Activated naive CD8-positive, alpha-beta T cell treated with anti-CD3 and anti-CD28 coated beads, Interleukin-2, amount 50 U/mL, for 24 hours (primary cell): ENCODE results near the gene CSTF3.

ENCODE experiments used
- ATAC-seq: fragments of 150-1000 bp; cut with Tn5 transposase; one replicate; pipeline ENCODE4 v1.10.0; 2021
- DNase-seq: peaks from one replicate; pipeline ENCODE4 v3.0.0; 2021
- H3K27ac Mint-ChIP-seq: one replicate; pipeline ENCODE4 v1.8.0; 2021; ENCODE audit warnings: mild to moderate bottlenecking, mixed read lengths
- H3K27me3 Mint-ChIP-seq: one replicate; pipeline ENCODE4 v1.8.0; 2021; ENCODE audit warnings: mixed read lengths
- H3K36me3 Mint-ChIP-seq: one replicate; pipeline ENCODE4 v1.8.0; 2021; ENCODE audit warnings: low read depth, mixed read lengths
- H3K4me1 Mint-ChIP-seq: one replicate; pipeline ENCODE4 v1.8.0; 2021; ENCODE audit warnings: mixed read lengths
- H3K4me3 Mint-ChIP-seq: one replicate; pipeline ENCODE4 v1.8.0; 2021; ENCODE audit warnings: mild to moderate bottlenecking, moderate library complexity, mixed read lengths
- H3K9me3 Mint-ChIP-seq: one replicate; pipeline ENCODE4 v1.8.0; 2021; ENCODE audit warnings: mixed read lengths

Gene CSTF3

DNA sequence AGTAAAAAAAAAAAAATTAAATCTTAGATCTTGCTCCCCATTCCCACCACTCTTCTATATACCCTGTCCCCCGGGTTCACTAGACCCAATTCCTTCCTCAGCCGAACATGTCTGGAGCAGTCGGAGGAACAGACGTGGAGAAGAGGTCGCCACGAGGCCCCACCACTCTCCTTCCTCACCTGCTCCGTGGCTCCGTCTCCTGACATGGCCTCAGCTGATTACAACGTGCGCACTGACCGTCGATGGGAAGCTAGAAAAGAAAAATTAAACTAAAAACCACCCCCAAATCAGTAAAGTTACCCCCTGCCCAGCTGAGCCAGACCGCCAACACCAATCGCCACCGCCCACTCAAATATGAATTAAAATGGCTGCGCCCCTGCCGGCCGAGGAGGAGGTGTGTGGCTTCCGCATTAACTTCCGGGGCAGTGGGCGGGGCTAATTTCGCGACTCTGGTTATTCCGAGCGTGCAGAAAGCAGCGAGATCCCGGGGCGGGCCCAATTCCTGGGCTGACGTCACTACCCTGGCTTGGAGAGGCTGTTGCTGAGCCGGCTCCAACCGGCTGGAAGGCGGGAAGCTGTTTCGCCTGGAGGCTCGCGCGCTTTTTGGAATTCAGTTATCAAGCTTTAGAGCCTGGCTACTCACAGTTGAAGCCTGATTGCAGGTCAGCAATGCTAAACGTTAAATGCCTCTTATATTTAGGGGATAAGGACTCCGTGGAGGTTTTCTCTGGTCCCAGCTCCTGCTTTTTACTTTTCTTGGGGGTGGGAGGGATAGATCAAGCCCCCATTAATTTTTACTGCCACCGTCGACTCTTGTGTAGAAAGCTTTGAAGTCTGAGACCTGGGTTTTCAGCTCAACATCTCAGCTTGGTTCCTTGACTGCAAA lies at the start of gene CSTF3:
CSTF3 (minus strand) TSS at position 361 of the 886 bp plus-strand sequence; CDS start at position 206, 155 bp downstream.
- H3K9me3 Mint-ChIP-seq, result no peaks in the 10 kb centered on the region
- no peaks in the 10 kb centered on the region for H3K27me3 Mint-ChIP-seq
- ATAC-seq, result peak; percentile 96
- H3K36me3 Mint-ChIP-seq, result peaks cover 31% of the 10 kb centered on the region
- peak; percentile 99 for DNase-seq
- peak within 1 kb of the TSS; percentile 99 for H3K27ac Mint-ChIP-seq
- peak within 1 kb of the TSS; percentile 99 for H3K4me3 Mint-ChIP-seq
- peaks cover 43% of the 10 kb centered on the region for H3K4me1 Mint-ChIP-seq

DNA sequence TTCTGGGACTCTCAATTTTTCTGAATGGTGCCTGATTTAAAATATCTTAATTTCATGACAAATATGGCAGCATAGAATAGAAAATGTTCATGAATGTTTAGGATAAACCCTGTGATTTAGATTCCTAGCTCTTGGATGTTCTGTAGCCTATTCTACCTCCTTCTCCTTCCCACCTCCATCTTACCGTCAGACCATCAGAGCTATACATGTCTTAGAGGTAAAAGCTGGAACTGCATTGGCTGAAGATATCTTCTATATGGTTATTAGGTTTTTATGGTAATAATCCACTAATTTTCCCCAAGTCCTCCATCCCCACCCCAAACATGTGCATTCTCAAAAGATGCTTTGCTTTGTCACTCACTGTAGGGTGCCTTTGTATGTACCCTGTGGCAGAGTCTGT lies 46.9 kb upstream of the CSTF3 start:
- H3K27ac Mint-ChIP-seq, result no peak overlapping the region
- no peak for ATAC-seq
- no peak for DNase-seq
- no peak overlapping the region for H3K4me3 Mint-ChIP-seq
- H3K36me3 Mint-ChIP-seq, result no peaks in the 10 kb centered on the region
- no peaks in the 10 kb centered on the region for H3K27me3 Mint-ChIP-seq
- no peaks in the 10 kb centered on the region for H3K9me3 Mint-ChIP-seq
- no peaks in the 10 kb centered on the region for H3K4me1 Mint-ChIP-seq

DNA sequence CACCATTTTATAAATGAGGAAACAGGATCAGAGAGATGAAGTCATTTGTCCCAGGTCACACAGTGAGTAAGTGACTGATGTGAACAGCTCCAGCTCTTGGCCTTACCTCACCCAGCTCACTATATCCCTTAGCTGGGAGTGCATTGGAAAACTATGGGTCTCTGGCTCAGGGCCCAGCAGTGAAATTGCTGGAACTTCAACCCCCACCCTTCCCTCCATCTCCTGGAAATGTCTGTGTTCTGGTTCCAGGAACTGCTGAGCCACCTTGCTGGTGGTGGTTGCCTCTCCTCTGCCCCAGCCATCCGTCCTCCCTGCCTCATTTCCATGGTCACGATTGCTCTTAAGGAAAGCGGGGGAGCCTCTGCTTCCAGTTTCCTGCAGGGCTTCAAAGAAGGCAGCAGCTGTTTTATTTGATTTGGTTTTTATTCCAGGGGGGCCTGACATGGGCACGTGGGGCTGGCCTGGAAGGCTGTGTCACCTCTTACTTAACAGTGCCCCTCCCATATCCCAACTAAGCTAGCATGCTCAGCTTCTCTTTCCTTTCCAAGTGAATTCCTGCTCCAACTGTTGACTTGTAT lies 46.2 kb upstream of the CSTF3 start:
- no peak for DNase-seq
- no peak for ATAC-seq
- no peak overlapping the region for H3K27ac Mint-ChIP-seq
- no peaks in the 10 kb centered on the region for H3K36me3 Mint-ChIP-seq
- H3K27me3 Mint-ChIP-seq, result no peaks in the 10 kb centered on the region
- no peak overlapping the region for H3K4me3 Mint-ChIP-seq
- H3K4me1 Mint-ChIP-seq, result no peaks in the 10 kb centered on the region
- H3K9me3 Mint-ChIP-seq, result no peaks in the 10 kb centered on the region

DNA sequence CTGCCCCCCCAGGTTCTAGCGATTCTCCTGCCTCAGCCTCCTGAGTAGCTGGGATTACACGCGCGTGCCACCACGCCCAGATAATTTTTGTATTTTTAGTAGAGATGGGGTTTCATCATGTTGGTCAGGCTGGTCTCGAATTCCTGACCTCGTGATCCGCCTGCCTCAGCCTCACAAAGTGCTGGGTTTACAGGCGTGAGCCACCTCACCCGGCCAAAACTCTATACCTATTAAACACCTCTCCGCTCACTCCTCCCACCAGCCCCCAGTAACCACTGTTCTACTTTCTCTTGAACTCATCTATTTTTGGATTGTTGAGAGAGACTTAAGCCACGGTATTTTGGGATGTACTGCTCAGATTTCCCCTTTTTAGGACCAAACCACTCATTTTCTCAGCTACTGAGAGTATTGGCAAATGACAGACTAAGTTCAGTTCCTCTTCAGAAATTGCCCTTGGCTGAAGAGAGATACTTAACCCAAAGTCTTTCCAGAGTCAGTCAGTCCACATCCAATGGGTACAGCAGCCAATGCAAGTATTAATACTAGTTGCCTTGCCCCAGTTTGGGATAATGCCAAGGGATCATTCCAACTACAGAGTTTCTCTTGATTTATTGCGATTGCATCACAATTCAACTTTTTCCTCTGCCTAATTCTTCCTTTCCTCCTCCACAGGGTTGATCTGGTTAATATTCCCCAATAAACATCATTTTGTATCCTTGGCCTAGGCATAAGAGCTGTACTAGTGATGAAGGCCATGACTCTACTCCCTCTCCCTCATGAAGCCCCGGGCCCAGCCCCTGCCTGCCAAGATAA lies 36.8 kb upstream of the CSTF3 start:
- Mint-ChIP-seq H3K9me3 (no peaks in the 10 kb centered on the region), H3K36me3 (no peaks in the 10 kb centered on the region), H3K4me1 (no peaks in the 10 kb centered on the region), H3K27ac (no peak overlapping the region), H3K27me3 (no peaks in the 10 kb centered on the region), H3K4me3 (no peak overlapping the region)
- no peak for DNase-seq
- ATAC-seq, result no peak

DNA sequence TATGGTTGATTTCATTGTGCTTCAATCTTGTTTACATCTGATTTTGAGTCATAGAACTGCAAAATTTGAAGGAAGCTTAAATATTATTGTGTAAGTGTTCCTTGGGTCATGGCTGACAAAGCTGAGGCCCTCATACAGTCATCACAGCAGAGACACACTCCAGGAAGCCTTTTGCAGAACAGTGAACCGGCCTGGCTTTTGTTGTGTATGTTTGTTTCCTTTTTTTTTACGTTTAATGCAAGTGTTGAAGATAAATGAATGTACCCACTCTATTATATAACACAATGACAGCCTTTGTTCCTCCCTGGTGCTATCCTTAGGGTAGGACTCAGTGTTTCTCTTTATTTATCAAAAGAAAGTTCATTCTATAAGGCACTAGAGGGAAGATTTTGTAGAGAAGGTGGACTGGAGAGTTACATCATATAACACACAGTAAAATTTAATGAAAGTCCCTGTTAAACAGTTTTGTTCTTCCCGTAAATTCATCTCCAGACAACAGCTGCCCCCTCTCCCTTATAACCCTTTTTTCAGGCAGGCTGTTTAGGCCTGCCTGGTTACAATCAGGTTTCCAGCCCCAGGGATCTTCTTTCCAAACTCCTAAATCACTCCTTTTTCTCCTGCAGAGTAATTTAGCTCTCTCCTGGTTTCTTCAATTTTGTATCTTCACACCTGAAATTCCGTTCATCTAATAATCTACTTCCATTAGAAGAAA lies 34.3 kb upstream of the CSTF3 start:
- DNase-seq, result no peak
- Mint-ChIP-seq H3K27ac (no peak overlapping the region), H3K36me3 (no peaks in the 10 kb centered on the region), H3K4me1 (no peaks in the 10 kb centered on the region), H3K27me3 (no peaks in the 10 kb centered on the region), H3K9me3 (no peaks in the 10 kb centered on the region), H3K4me3 (no peak overlapping the region)
- no peak for ATAC-seq

DNA sequence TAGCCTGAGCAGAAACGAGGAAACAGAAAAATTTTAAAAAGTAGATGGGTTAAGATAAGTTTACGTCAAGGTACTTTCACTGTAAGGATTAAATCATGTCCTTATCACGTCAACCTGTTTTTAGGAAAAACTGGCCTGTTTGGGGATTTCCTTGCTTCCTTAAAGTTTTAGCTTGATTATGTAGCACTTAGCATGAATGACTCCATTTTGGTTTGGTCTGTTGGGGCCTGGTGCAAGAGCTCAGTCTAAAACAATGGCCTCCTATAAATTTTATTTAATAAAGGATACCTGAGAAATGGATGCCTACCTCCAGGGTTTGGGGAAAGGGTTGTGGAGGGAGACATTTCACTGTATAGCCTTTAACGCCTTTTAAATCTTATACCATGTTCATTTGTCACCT lies 33.2 kb upstream of the CSTF3 start:
- Mint-ChIP-seq H3K27me3 (no peaks in the 10 kb centered on the region), H3K4me3 (no peak overlapping the region), H3K36me3 (no peaks in the 10 kb centered on the region), H3K4me1 (no peaks in the 10 kb centered on the region), H3K27ac (no peak overlapping the region), H3K9me3 (no peaks in the 10 kb centered on the region)
- DNase-seq (no peak), ATAC-seq (no peak)

DNA sequence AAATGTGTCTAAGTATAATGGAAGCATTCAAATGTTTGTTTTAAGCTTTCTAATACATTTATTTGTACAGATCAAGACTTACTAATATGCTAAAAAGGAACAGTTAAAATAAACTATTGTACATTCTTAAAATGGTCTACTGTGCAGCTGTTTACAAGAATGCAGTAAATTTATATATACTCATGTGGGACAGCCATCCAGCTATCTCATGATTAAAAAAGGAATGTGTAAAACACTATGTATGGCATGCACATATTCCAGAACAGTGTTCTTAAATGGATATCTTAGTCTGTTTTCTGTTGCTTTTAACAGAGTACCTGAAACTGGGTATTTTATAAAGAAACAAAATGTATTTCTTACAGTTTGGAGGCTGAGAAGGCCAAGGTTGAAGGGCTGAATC lies 30.2 kb upstream of the CSTF3 start:
- Mint-ChIP-seq H3K4me3 (no peak overlapping the region), H3K27me3 (no peaks in the 10 kb centered on the region), H3K36me3 (no peaks in the 10 kb centered on the region), H3K9me3 (no peaks in the 10 kb centered on the region), H3K27ac (no peak overlapping the region), H3K4me1 (no peaks in the 10 kb centered on the region)
- no peak for DNase-seq
- ATAC-seq, result no peak

DNA sequence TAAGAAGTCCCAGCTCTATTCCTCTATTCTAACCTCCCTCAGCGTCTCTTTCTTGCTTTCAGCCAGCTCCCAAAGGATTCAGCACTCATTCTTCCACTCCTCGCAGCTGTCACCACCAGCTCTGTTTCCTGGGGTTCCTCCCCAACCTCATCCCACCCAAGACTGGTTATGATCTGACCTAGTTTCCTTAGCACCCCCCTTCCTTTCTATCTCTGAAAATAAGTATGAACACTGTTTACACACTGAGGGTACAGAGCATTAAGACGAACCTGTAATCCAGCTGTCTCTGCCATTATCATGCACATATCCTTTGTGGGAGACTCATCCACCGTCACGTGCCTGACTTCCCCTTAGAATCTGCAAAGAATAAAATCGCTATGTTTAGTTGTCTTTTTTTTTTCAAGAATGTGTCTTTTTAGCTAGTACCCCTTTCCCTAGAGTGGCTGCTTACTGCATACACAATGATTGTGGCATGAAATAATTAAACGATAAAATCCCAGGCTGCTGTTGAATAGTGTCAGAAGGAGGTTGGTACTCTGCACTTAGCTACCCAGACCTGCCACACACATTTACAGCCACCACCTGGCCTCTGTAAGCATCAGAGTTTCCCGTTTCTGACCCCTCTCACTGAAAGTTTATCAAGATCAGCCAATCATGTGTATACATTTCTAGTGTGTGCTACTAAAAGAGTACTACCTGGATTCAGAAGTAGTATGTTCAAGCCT lies 26.9 kb upstream of the CSTF3 start:
- H3K4me3 Mint-ChIP-seq, result no peak overlapping the region
- no peak overlapping the region for H3K27ac Mint-ChIP-seq
- no peaks in the 10 kb centered on the region for H3K36me3 Mint-ChIP-seq
- no peak for DNase-seq
- H3K9me3 Mint-ChIP-seq, result no peaks in the 10 kb centered on the region
- H3K4me1 Mint-ChIP-seq, result no peaks in the 10 kb centered on the region
- no peak for ATAC-seq
- no peaks in the 10 kb centered on the region for H3K27me3 Mint-ChIP-seq

DNA sequence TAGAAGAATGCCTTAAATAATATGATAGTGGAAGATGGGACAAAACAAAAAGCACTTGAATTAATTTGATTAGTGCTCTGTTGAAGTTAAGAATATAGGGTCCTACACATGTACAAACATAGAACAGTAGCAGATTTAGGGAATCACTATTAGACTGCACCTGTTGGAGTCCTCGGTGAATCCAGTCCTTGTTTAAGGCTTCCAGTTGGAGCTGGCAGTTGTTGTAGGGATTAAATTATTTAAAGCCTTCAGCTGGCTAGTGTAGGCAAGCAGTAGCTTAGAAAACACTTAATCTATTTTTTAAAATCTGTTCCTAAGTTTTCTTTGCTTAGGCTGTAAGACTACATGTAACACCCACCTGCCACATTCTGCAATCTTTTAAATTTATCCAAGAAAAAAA lies 24.5 kb upstream of the CSTF3 start:
- DNase-seq (no peak), ATAC-seq (no peak)
- H3K27ac Mint-ChIP-seq, result no peak overlapping the region
- no peak overlapping the region for H3K4me3 Mint-ChIP-seq
- no peaks in the 10 kb centered on the region for H3K27me3 Mint-ChIP-seq
- no peaks in the 10 kb centered on the region for H3K4me1 Mint-ChIP-seq
- H3K36me3 Mint-ChIP-seq, result no peaks in the 10 kb centered on the region
- H3K9me3 Mint-ChIP-seq, result no peaks in the 10 kb centered on the region

DNA sequence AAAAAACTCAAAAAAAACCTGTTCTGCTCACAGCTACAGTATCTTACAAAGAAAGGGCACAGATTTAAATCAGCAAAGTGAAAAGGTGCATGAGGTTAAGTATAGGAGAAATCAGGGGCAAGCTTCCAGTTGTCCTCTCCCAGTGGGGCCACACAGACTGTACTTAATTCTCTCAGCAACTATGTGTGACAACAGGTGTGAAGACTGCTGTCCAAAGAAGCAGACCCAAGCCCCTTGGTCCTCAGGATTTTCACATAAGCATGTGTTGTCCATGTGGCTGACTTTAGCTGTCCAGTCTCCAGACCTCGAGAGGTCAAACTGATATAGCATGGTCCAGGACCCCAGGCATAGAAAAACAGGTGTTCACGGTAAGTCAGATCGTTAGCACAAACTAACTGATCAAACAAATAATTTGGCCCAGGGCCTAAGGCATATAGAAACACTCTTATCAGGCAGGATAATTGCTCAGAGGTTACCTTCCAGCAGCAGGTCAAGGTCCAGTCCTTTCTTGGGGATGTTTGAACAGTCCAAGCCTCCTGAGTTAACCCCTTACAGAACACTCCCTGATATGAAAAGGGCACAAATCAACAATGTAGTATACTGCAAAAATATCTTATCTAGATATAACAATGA lies 21.1 kb upstream of the CSTF3 start:
- Mint-ChIP-seq H3K9me3 (peaks cover 3% of the 10 kb centered on the region), H3K4me3 (no peak overlapping the region), H3K4me1 (peaks cover 13% of the 10 kb centered on the region), H3K27ac (no peak overlapping the region), H3K27me3 (no peaks in the 10 kb centered on the region), H3K36me3 (no peaks in the 10 kb centered on the region)
- DNase-seq, result no peak
- ATAC-seq, result no peak

DNA sequence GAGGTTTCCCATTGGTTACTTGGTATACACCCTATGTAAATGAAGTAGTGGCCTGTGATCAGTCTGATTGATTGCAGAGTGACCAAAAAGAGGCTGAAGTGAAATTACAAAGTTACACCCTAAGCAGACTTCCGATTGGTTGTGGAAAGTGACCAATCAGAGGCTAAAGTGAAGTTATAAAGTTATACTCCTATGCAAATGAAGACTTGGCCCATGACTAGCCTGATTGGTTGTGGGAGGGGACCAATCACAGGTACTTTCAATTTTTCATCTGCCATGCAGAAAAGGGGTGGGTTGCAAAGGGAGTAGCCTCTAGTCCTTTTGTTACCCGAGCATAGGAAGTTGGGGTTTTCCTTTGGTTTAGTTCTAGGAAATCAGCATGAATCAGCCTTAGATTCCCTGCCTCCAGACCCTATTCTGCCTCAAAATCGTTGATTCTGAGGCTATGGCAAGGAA lies 18.1 kb upstream of the CSTF3 start:
- peaks cover 17% of the 10 kb centered on the region for H3K4me1 Mint-ChIP-seq
- peak overlapping the region; percentile 35 for H3K27ac Mint-ChIP-seq
- peaks cover 3% of the 10 kb centered on the region for H3K9me3 Mint-ChIP-seq
- ATAC-seq (no peak), DNase-seq (no peak)
- H3K36me3 Mint-ChIP-seq, result no peaks in the 10 kb centered on the region
- no peak overlapping the region for H3K4me3 Mint-ChIP-seq
- H3K27me3 Mint-ChIP-seq, result no peaks in the 10 kb centered on the region

DNA sequence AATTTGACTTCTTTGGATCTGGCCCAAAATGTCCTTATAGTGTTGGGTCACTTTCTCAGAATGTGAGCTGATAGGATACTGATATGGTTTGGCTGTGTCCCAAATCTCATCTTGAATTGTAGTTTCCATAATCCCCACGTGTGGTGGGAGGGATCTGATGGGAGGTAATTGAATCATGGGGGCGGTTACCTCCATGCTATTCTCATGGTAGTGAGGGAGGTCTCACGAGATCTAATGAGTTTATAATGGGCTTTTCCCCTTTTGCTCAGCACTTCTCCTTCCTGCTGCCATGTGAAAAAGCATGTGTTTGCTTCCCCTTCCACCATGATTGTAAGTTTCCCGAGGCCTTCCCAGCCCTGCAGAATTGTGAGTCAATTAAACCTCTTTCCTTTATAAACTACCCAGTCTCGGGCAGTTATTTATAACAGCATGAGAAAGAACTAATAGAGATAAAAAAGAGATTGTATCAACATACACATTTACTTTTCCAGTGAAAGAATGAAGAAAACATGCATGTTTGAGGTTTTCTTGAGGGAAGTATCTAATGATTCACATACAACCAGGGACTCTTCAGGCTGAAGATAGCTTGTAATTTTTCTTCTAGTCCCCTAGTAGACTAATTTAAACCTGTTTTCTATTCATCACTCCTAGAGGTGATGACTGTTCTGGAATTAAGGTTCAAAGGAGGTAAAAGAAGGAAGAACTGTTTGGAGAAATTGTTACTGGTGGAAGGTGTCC lies 17.3 kb upstream of the CSTF3 start:
- H3K4me1 Mint-ChIP-seq, result peaks cover 17% of the 10 kb centered on the region
- no peak overlapping the region for H3K4me3 Mint-ChIP-seq
- no peak for DNase-seq
- no peaks in the 10 kb centered on the region for H3K36me3 Mint-ChIP-seq
- H3K27me3 Mint-ChIP-seq, result no peaks in the 10 kb centered on the region
- ATAC-seq, result no peak
- H3K9me3 Mint-ChIP-seq, result peaks cover 3% of the 10 kb centered on the region
- peak overlapping the region; percentile 32 for H3K27ac Mint-ChIP-seq
